Coronary artery (tissue), 2 donors: ENCODE results near the gene INPPL1.

Source experiments
- DNase-seq: peaks from one replicate; pipeline ENCODE4 v3.0.0-alpha.2; 2017; ENCODE audit warnings: low spot score
- H3K27ac ChIP-seq, 2 donors: fragments of 200-600 bp; sonication (generic); one replicate each; pipeline ENCODE4 v1.5.1; 2016 to 2019
- H3K4me3 ChIP-seq: fragments of 200-600 bp; sonication (generic); 2 replicates; pipeline ENCODE4 v1.5.1; 2016; ENCODE audit warnings: mild to moderate bottlenecking, moderate library complexity
- TF ChIP-seq, protein P1 (sequence below): fragments of 200-600 bp; sonication (generic); IDR thresholded peaks from one replicate; pipeline ENCODE4 v1.5.1; 2019; ENCODE audit warnings: antibody characterized with exemption

INPPL1 gene

DNA sequence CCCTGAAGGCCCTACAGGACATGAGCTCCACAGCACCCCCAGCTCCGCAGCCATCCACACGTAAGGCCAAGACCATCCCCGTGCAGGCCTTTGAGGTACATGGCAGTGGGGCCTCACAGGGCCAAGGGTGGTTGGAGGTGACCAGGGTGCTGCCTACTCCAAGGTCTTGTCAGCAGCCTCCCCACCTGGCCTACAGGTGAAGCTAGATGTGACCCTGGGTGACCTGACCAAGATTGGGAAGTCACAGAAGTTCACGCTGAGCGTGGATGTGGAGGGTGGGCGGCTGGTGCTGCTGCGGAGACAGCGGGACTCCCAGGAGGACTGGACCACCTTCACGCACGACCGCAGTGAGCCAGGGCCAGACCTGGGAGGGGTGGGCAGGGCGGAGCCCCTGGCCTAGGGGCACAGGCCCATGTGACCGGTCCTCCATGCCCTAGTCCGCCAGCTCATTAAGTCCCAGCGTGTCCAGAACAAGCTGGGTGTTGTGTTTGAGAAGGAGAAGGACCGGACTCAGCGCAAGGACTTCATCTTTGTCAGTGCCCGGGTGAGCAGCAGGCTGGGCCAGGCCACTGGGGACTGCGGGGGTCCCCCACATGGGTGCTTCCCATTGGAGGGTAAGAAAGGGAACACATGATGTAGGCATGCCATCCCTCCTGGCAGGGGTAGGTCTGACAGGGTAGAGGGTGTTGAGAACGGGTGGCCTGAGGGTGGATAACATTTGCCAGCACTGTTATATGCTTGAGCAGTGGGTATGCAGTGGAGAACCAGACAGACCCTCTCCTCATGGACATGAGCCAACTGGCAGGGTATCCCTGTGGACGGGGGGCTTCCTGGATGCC is 5.6 kb downstream of the INPPL1 start:
- no peak overlapping the region for H3K4me3 ChIP-seq
- DNase-seq: peak; percentile 53
- no peak overlapping the region for H3K27ac ChIP-seq
- TF ChIP-seq, protein P1, sequence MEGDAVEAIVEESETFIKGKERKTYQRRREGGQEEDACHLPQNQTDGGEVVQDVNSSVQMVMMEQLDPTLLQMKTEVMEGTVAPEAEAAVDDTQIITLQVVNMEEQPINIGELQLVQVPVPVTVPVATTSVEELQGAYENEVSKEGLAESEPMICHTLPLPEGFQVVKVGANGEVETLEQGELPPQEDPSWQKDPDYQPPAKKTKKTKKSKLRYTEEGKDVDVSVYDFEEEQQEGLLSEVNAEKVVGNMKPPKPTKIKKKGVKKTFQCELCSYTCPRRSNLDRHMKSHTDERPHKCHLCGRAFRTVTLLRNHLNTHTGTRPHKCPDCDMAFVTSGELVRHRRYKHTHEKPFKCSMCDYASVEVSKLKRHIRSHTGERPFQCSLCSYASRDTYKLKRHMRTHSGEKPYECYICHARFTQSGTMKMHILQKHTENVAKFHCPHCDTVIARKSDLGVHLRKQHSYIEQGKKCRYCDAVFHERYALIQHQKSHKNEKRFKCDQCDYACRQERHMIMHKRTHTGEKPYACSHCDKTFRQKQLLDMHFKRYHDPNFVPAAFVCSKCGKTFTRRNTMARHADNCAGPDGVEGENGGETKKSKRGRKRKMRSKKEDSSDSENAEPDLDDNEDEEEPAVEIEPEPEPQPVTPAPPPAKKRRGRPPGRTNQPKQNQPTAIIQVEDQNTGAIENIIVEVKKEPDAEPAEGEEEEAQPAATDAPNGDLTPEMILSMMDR: no peak

DNA sequence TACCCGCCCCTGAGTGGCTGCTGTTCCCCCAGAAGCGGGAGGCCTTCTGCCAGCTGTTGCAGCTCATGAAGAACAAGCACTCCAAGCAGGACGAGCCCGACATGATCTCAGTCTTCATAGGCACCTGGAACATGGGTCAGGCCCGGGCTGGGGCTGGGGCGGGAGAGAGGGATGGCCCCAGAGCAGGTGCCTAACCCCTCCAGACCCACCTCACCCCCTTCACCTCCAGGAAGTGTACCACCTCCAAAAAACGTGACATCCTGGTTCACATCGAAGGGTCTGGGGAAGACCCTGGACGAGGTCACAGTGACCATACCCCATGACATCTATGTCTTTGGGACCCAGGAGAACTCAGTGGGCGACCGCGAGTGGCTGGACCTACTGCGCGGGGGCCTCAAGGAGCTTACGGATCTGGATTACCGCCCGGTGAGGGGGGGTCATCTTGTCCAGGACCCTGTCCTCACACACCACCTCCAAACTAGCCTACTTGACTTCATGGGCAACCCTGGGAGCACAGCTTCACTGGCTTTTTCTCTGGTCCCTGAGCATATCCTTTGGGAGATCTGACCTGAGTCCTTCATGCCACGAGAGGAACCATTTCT is 6.3 kb downstream of the INPPL1 start:
- DNase-seq: no peak
- no peak overlapping the region for H3K4me3 ChIP-seq
- no peak overlapping the region for H3K27ac ChIP-seq
- TF ChIP-seq, protein P1: no peak

DNA sequence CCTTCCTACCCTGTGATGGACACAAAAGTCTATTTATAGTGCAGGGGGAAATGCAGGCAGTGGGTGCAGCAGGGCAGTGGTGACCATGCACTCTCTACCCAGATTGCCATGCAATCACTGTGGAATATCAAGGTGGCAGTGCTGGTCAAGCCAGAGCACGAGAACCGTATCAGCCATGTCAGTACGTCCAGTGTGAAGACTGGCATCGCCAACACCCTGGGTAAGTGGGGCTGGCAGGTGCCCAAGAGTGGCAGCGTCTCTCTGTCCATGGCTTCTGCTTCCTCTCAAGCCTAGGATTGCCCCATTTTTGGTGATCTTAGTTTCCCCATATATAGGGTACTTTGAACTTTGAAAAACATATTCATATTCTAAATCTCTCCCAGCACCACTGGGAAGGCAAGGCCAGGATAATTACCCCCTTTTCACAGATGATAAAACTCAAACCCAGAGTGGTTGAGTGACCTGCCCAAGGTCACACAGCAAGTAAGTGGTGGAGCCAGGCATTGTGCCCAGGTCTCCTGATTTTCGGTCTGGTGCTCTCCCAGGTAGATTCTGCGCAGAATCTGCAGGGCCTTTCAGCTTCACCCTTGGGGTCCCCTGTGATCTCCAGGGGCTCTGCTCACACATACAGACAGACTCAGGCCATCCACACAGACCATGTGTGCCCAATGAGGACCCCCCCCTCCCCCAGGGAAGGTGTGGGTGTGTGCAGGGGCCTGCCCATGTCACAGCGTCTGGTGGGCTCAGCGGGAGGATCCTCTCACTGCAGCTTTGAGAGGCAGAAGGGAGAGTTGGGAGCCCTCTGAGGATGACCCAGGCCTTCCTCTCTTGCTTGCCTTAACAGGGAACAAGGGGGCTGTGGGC is 7.1 kb downstream of the INPPL1 start:
- DNase-seq: no peak
- Histone ChIP-seq H3K4me3 (no peak overlapping the region), H3K27ac (no peak overlapping the region)
- TF ChIP-seq, protein P1: no peak

DNA sequence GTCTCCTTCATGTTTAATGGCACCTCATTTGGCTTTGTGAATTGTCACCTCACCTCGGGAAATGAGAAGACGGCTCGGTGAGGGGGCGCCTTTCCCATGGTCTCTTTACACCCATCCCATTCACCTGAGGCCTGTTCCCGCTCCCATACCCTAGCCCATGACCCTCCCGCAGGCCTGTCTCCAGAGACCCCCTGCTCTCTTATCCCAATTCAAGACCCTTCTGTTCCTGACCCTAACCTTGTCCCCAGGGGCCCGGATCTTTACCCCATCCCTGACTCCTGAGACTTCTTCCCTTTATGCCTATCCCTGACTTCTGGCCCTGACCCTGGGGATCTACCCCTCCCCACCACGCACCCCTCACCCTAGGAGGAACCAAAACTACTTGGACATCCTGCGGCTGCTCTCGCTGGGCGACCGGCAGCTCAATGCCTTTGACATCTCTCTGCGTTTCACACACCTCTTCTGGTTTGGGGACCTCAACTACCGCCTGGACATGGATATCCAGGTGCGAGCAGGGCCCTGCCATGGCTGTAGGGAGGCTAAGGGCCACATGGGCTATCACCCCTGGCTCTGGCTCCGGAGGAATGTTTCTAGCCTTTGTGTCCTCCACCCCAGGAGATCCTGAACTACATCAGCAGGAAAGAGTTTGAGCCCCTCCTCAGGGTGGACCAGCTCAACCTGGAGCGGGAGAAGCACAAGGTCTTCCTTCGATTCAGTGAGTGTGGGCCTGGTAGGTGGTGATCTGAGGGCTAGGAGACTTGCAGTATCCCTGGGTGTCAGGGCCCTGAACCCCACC is 7.9 kb downstream of the INPPL1 start:
- no peak for DNase-seq
- Histone ChIP-seq H3K4me3 (no peak overlapping the region), H3K27ac (no peak overlapping the region)
- TF ChIP-seq, protein P1: no peak

DNA sequence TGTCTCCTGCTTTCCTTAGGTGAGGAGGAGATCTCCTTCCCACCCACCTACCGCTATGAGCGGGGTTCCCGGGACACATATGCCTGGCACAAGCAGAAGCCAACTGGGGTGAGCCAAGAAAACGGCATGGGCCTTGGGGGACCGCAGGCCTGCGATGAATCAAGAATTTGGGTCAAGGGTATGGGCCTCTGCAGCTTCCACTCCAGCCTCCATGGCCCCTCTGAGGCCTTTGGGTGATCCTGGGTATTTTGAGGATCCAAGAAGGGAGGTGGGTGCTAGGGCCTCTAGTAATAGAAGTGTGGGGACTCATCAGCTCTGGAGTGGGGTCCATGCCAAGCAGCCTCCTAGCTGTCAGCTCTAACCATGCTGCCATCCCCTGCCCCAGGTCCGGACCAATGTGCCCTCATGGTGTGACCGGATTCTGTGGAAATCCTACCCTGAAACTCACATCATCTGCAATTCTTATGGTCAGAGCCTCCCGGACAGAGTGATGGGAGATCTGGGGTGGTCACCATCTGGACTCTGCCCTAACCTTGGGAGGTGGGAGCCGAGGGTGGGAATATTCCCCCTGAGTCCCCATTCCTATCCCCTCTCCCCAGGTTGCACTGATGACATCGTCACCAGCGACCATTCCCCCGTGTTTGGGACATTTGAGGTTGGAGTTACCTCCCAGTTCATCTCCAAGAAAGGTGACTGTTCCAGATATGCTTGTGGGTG is 8.6 kb downstream of the INPPL1 start:
- Histone ChIP-seq H3K27ac (no peak overlapping the region), H3K4me3 (no peak overlapping the region)
- DNase-seq: no peak
- TF ChIP-seq, protein P1: no peak
